Suppressor macrophage treated with lipopolysaccharide for 1 hour (primary cell): ENCODE results near the gene P2RY2.
"Not testable (repeated sequence)": the region's sequence is repeated elsewhere in the genome, so short reads cannot be mapped to it uniquely, and the experiment has no call there.

Source experiments
- DNase-seq, 3 donors: peaks; one replicate each; pipeline ENCODE4 v3.0.0-alpha.2; 2020 to 2022

The P2RY2 gene

DNA sequence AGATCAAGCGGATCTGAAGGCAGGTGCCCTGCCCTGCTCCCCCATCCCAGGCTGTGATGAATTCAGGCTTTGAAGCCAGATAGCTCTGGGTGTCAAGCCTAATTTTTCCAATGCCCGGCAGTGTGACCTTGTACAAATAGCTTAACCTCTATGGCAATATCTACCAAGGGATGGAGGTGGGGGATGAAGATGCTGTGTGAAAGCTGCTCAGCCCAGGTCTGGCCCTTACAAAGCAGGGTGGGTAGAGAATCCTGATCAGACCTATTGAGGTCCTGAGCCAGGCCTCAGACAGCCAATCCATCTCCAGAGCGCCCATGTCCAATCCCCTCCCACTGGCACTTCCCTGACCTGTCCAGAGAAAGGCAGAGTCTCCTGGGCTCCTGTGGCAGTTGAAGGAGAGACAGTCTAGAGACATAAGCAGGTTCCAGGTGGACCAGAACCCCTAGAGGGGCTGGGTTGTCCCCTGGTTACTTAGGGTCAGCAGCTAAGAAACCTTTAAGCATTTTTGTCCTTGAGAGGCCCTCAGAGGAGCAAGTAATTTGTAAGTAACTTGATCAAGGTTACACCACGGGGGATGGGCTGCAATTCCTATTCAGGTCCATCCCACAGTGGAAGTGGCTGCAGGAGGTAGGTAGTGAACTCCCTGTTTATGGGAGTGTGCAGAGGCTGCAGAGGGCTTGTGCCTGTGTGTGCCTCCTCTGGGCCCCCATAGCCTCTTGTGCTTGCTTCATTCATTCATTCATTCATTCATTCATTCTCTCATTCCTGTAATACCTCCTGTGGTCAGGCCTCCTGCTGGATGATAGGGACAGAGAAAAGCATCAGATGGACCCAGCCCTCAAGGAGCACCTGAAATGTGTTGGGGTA is 10.4 kb downstream of the P2RY2 start:
- DNase-seq = no peak

DNA sequence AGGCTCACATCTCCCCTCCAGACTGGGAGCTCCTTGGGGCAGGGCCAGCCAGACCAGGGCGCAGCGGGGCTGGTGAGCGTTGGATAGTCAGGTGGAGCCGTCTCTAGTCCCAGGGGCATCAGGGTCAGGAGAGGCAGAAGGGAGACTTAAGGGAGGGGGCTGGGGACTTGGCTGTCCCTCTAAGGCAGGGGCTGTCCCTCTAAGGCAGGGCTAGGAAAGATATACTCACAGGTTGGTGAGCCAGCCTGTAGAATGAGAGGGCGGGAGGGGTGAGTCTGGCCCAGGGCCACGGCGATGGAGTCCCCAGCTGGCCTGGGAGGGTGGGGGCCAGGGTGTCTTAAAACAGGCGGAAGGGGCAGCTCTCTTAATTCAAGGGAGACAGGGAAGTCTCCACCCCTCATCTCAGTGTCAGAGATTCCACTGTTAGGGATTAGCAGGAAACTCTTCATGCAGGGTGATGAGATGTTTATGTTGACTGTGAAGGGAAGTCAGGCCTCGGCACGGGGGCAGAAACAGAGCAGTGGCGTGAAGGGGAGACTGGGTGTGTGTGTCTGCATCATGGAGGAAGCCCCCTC is 11.3 kb downstream of the P2RY2 start:
- no peak for DNase-seq

DNA sequence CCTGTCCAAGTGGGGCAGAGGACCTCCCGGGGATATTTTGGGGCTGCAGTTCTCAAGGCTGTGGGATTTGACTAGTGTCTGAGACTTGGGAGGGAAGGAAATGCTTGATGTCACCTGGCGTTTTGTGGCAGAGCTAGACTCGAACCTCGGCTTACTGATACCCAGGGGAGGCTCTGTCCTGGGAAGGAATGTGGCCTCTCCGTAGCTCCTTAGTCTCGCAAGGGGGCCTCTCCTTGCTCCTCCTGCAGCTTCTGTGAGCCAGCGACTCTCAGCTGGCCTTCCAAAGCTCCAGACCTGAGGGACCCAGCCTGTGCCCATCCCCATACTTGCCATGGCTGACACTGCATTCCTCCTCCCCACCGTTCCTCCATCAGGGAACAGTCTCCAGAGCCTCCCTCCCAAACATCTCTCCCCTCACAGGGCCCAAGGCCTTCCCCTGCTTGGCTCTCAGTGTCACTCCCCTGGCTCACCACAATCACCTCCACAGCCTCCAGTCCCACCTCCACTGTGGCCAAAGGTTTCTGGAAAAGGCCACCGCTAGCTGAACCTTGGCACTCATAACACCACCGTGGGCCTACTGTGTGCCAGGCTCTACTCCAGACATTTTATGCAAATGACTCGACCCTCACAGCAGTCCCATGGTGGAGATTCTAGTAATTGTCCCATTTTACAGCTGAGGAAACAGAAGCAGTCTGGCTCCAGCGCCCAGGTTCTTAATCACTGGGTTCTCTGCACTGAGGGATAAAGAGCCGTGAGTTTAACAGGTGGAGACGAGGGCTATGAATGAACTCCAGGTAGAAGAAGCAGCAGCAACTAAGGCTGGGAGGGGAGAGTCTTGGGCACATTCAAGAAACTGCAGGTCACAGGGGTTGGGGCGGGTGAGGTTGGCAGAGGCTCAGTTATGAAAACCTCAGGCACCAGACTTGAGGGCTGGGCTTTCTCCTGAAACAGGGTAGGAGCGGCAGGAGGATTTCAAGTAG is 12.1 kb downstream of the P2RY2 start:
- no peak for DNase-seq

DNA sequence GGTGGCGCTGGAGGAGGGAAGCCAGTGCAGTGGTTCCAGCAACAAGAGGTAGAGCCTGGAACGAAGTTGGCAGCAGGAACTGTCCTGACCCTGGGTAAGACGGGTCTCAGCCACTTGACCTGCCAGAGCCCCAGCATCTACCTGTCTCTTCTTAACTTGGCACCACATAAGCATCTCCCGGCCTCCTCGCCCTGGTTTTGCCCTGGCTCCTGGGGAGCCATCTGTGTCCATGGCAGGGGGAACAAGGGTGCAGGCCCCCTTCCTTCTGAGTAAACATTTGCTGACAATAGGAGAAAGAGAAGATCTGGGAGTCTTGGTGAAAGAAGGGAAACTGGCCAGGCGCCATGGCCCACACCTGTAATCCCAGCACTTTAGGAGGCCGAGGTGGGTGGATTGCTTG is 12.8 kb downstream of the P2RY2 start:
- DNase-seq = no peak

DNA sequence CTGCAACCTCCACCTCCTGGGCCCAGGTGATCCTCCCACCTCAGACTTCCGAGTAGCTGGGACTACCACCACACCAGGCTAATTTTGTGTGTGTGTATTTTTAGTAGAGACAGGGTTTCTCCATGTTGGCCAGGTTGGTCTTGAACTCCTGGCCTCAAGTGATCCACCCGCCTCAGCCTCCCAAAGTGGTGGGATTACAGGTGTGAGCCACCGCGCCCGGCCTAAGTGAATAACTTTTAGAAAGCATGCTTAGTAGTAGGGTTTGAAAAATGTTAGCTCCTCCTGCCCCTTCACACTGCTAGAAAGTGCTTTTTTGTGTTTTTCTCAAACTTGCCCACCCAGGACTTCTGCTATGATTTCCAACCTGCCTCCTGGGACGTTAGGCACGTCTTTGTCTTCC is 14.4 kb downstream of the P2RY2 start:
- DNase-seq = not testable (repeated sequence)

DNA sequence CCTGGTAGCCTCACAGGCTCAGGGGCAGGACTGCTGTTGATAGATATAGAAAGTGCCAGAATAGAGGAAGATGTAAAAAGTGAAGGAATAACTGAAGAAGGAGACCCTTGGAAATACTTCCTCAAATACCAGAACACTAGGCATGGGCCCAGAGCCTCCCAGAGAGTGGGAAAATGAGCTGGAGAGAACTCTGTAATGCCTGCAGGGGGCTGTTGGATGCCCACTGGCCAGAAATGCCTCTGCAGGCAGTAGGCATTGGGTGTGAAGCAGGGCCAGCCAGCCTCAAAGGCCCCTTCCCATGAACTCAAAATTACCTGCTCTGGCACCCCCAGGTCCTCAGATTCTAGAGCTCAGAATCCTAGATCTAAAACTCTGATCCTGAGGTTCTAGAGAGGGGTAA is 15.1 kb downstream of the P2RY2 start:
- DNase-seq = no peak

DNA sequence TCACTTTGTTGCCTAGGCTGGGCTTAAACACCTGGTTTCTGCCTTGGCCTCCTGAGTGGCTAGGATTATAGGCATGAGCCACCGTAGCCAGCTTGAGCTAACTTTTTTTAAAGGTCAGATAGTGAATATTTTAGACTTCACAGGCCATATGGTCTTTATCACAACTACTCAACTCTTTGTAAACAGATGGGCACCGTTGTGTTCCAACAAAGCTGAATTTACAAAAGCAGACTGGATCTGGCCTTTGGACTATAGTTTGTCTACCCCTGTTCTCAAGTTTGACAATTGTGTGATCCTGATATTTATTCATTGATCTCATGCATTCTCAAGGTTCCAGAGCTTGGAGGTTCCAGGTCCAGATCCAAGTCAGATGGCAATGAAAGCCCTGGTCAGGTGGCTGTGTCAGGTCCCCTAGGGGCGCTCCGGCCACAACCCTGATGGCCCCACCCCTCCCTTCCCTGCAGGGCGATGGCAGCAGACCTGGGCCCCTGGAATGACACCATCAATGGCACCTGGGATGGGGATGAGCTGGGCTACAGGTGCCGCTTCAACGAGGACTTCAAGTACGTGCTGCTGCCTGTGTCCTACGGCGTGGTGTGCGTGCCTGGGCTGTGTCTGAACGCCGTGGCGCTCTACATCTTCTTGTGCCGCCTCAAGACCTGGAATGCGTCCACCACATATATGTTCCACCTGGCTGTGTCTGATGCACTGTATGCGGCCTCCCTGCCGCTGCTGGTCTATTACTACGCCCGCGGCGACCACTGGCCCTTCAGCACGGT is 15.8 kb downstream of the P2RY2 start:
- no peak for DNase-seq

DNA sequence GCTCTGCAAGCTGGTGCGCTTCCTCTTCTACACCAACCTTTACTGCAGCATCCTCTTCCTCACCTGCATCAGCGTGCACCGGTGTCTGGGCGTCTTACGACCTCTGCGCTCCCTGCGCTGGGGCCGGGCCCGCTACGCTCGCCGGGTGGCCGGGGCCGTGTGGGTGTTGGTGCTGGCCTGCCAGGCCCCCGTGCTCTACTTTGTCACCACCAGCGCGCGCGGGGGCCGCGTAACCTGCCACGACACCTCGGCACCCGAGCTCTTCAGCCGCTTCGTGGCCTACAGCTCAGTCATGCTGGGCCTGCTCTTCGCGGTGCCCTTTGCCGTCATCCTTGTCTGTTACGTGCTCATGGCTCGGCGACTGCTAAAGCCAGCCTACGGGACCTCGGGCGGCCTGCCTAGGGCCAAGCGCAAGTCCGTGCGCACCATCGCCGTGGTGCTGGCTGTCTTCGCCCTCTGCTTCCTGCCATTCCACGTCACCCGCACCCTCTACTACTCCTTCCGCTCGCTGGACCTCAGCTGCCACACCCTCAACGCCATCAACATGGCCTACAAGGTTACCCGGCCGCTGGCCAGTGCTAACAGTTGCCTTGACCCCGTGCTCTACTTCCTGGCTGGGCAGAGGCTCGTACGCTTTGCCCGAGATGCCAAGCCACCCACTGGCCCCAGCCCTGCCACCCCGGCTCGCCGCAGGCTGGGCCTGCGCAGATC is 16.5 kb downstream of the P2RY2 start:
- DNase-seq = no peak

DNA sequence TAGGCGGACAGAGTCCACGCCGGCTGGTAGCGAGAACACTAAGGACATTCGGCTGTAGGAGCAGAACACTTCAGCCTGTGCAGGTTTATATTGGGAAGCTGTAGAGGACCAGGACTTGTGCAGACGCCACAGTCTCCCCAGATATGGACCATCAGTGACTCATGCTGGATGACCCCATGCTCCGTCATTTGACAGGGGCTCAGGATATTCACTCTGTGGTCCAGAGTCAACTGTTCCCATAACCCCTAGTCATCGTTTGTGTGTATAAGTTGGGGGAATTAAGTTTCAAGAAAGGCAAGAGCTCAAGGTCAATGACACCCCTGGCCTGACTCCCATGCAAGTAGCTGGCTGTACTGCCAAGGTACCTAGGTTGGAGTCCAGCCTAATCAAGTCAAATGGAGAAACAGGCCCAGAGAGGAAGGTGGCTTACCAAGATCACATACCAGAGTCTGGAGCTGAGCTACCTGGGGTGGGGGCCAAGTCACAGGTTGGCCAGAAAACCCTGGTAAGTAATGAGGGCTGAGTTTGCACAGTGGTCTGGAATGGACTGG is 17.2 kb downstream of the P2RY2 start:
- DNase-seq = no peak

DNA sequence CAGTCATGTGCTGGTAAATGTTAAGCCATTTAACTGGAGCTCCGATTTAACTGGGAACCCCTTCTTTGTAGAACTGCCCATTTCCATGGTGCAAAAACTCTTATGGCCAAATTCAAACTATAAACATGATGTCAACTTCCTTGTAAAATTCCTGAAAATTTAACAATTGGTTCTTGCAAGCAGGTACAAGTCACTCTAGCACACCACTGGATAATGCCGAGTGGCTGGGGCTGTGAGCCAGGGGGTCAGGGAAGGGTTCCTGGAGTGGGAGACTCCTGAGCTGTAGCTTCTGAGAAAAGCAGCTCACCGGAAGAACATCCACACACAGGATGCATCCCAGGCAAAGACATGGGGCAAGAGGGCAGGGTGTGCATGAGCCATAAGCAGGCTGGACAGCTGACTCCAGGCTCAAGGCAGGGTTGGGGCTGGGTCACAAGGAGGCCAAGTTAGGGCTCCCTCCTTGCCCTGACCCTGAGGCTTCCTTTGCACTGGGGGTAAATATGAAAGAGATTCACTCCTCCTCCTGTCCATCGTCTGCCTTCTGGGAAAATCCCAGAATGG is 18.2 kb downstream of the P2RY2 start:
- no peak for DNase-seq

DNA sequence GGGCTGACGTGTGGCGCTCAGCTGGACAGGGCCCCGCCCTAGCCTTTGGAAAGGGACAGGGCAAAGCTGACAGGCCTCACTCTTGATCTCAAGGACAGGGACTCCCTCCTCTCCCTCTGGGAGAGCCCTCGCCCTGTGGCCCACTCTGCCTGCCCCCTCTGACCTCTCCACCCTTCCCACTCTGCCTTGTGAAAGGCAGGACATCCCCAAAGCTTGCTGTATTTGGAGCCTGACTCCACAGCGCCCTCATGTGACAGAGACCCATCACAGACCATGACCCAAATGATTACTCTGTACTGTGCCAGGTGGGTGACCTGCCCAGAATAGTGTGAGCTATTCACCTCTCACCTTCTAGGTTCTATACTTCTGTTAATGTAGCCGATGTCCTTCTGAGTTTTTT is 18.8 kb downstream of the P2RY2 start:
- peak; percentile 87 to 91 (median 90) for DNase-seq

DNA sequence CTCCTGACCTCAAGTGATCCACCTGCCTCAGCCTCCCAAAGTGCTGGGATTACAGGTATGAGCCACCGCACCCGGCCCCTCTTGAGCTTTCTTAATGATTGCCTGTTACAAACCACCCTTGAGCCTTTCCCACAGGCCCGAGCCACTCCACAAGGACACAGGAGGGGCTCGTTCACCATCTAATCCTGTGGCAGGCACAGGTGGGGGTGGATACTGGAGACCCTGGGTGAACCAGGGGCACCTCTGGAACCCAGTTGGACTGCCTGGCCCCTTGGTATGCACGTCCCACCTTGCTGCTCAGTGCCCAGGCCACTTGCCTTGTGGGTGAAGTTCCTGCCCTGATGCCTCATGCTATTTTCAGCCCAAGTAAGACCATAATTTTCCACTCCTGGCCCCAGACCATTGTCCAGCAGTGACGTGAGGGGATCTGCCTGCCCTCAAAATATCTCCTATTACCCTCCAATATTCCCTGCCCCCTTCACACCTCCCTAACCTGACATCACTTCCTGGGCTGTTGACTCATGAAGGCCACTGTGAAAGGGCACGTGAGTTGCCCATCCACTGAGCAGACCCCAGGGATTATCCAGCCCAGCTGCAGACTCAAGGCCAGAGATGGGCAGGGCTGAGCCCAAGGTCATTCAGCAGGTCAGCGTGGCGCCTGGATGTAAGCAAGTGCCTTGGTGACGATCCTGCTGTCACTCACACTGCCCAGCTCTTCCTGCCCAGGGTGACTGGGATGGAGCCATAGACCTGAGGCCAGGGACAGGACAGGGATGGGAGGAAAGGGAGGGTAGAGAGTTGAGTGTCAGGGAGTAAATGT is 19.6 kb downstream of the P2RY2 start:
- no peak for DNase-seq

DNA sequence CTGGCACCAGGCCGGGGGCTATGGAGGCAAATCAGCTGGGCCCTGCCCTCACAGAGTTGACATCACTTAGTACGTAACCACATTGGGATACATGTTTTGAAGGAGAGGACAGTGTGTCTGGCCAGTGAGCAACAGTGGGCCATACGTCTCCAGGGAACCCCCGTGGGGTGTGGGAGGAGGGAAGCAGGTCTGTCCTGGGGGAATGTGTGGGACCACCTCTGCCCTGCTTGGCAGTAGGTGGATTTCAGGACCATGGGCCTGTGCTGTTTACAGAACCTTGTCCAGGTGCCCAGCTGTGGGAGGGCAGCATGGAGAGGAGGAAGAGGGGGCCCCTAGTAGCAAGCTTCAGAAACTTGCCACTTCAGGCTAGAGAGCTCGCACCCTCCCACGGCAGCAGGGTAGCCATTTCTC is 21.0 kb downstream of the P2RY2 start:
- DNase-seq = no peak

DNA sequence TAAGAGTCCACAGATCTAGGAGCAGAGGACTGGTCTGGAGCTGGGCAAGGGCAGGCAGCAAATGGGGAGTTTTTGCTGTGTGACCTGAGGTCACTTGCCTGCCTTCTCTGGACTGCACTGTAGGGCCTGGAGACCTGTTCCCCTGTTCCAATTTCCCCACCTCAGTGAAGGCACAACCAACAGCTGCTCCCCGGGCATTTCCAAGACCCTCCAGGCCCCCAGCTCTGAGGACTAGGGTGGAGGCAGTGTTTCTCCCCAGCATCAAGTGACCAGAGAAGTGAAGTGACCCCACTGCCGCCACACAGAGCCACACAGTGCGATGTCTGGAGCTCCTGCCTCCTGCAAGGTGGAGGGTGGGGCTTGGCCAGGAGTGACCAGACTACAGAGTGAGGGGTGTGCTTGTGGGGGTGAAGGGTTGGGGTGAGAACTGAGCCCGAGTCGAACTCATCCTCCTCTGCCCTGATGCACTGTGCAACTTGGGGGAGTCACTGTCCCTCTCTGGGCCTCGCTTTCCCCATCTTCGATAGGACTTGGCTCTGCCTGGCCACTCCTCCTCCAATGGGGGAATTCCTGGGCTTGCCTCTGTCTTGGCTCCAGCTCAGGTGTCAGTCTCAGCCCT is 21.6 kb downstream of the P2RY2 start:
- DNase-seq = no peak

DNA sequence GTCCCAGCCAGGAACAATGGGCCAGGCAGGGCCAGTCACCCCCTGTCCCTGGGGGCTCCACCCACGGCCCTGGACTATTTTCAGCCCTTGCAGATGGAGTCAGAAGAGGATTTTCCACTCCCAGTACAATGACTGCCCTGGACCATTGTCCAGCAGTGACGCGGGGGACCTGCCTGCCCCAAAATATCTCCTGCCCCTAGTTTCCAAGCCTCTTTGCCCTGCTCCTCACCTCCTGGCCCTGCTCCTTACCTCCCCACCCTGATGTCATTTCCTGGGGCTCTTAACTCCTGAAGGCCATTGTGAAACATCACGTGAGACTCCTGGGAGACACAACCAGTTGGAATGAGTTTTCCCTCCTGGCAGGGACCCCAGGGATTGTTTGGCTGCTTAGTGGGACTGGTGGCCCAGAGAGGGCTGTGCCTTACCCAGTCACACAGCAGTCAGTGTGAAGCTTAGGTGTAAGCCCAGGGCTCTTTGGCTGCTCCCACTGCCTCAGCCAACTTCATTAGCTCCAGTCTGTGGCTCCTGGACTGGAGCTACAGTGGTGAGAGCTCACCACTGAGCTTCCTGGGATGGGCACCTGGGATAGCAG is 22.2 kb downstream of the P2RY2 start:
- DNase-seq = no peak

DNA sequence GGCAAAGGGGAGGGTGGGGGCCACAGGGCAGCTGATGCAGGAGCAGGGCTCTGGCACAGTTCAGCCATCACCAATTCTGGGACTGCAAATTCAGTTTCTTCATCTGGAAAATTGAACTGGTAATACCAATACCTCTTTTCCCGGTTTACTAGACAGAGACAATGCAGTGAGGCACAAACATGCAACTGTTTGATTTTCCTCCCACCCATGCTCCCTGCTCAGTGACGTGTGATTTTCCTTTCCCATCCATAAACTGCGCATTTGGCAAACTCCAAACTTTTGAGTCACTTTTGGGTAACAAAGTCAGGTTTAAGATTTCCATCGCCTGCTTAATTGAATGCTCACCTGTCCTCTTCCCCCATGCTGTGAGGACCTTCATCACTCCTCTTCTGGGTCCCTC is 23.2 kb downstream of the P2RY2 start:
- no peak for DNase-seq

DNA sequence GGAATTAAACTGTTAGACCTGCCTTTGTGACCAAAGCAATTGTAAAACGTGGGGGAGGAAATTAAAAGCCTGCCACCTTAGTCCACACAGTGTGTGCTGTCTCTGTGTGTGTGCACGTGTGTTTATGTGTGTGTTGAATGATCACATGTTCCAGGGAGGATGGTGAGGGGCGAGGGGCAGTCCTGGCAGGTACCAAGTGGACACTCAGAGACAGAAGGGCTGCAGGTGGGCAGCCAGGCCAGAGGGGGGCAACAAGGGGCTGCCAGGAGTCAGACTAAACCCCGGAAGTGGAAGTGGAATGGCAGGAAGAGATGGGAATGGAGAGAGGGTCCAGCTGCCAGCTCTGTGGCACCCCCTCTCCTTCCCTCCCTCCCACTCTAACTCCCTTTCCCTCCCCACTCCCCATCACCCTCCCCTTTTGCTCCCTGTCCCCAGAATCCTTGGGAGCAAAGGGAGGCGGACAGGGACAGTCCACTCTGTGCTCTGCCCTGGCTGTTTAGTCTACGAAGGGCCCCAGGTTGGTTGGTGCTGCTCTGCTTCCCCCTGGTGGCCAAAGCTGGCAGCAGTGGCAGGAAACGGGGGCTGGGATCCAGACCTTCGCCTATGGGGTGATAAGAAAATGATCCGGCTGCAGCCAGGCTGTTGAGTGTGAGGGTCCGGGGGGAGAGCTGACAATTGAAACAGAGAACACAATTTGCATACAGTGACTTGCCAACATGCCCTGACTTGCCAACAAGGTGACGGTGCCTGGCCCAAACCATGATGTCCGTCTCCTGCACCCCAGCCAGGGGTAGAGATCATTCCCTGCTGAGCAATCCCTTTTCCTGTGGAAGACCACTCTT is 24.4 kb downstream of the P2RY2 start:
- peak; percentile 62 to 80 (median 79) for DNase-seq

DNA sequence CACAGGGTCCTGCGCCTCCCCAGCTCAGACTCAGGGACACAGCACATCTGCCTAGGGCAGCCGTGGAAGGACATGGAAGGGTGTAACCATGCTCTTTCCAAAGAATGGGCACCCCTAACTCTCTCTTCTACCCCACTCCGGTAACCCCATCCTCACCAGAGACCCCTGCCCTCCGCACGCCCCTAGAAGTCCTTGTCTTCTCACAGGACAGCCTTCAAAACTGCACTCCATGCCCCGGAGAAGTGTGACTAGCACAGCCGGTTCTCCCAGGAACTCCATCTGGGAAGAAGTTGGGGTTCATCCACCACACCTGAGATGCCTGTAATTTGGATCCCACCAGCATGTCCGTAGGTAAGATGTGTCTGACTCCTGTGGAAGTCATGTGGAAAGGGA is 25.0 kb downstream of the P2RY2 start:
- DNase-seq = no peak
